ENCODE results near the gene DCDC2B. TPM values are rescaled to one million over a fixed set of nuclear protein-coding genes. Genes with fewer than 3 reads are reported as not detected.
A peak's percentile ranks its signal among the peaks of the same experiment; 100 is the strongest.

The DCDC2B gene
- total RNA-seq, 1 experiment from 2014 or later = not detected

GRCh38 chr1:32221980-32222755 is 13.3 kb downstream of the DCDC2B start, which contains the start of the genes EIF3I and TMEM234 (continued):
- TF ChIP-seq KAT7 (CRISPR knock-in tag; IDR thresholded peaks at IDR 0.05; ENCODE audit: borderline replicate concordance) (no peak), SOX15 (CRISPR knock-in tag; IDR thresholded peaks at IDR 0.05) (no peak), ETV6 (CRISPR knock-in tag; IDR thresholded peaks at IDR 0.05) (peak; percentile 29; the same call in 1 of the 2 replicates), ZNF423 (CRISPR knock-in tag; IDR thresholded peaks at IDR 0.05) (no peak), MXD4 (CRISPR knock-in tag; IDR thresholded peaks at IDR 0.05; ENCODE audit: borderline replicate concordance) (no peak), NFYB (CRISPR knock-in tag; conservative IDR thresholded peaks at IDR 0.05; ENCODE audit: low read depth) (no peak), CREM (CRISPR knock-in tag; IDR thresholded peaks at IDR 0.05) (0 out of 2 replicates have a peak, but pooled peaks have one; percentile 44), TEAD4 (CRISPR knock-in tag; IDR thresholded peaks at IDR 0.05) (no peak), ESRRA (CRISPR knock-in tag; IDR thresholded peaks at IDR 0.05; ENCODE audit: borderline replicate concordance) (0 out of 2 replicates have a peak, but pooled peaks have one; percentile 26), JUN (CRISPR knock-in tag; IDR thresholded peaks at IDR 0.05) (0 out of 2 replicates have a peak, but pooled peaks have one; percentile 12), MYBL2 (CRISPR knock-in tag; IDR thresholded peaks at IDR 0.05) (no peak), SMAD3 (CRISPR knock-in tag; IDR thresholded peaks at IDR 0.05; ENCODE audit: borderline replicate concordance) (peak; percentile 73; the same call in 1 of the 2 replicates), NR3C1 (CRISPR knock-in tag; conservative IDR thresholded peaks at IDR 0.05; ENCODE audit: low read depth) (no peak), ZNF317 (CRISPR knock-in tag; IDR thresholded peaks at IDR 0.05; ENCODE audit: borderline replicate concordance, low read depth) (no peak)
- TF ChIP-seq, protein P1, sequence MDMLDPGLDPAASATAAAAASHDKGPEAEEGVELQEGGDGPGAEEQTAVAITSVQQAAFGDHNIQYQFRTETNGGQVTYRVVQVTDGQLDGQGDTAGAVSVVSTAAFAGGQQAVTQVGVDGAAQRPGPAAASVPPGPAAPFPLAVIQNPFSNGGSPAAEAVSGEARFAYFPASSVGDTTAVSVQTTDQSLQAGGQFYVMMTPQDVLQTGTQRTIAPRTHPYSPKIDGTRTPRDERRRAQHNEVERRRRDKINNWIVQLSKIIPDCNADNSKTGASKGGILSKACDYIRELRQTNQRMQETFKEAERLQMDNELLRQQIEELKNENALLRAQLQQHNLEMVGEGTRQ (CRISPR knock-in tag; IDR thresholded peaks at IDR 0.05) = no peak
- TF ChIP-seq, protein P2, sequence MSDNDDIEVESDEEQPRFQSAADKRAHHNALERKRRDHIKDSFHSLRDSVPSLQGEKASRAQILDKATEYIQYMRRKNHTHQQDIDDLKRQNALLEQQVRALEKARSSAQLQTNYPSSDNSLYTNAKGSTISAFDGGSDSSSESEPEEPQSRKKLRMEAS (CRISPR knock-in tag; IDR thresholded peaks at IDR 0.05) = peak; percentile 66; the same call in 1 of the 2 replicates
- TF ChIP-seq, protein P3, sequence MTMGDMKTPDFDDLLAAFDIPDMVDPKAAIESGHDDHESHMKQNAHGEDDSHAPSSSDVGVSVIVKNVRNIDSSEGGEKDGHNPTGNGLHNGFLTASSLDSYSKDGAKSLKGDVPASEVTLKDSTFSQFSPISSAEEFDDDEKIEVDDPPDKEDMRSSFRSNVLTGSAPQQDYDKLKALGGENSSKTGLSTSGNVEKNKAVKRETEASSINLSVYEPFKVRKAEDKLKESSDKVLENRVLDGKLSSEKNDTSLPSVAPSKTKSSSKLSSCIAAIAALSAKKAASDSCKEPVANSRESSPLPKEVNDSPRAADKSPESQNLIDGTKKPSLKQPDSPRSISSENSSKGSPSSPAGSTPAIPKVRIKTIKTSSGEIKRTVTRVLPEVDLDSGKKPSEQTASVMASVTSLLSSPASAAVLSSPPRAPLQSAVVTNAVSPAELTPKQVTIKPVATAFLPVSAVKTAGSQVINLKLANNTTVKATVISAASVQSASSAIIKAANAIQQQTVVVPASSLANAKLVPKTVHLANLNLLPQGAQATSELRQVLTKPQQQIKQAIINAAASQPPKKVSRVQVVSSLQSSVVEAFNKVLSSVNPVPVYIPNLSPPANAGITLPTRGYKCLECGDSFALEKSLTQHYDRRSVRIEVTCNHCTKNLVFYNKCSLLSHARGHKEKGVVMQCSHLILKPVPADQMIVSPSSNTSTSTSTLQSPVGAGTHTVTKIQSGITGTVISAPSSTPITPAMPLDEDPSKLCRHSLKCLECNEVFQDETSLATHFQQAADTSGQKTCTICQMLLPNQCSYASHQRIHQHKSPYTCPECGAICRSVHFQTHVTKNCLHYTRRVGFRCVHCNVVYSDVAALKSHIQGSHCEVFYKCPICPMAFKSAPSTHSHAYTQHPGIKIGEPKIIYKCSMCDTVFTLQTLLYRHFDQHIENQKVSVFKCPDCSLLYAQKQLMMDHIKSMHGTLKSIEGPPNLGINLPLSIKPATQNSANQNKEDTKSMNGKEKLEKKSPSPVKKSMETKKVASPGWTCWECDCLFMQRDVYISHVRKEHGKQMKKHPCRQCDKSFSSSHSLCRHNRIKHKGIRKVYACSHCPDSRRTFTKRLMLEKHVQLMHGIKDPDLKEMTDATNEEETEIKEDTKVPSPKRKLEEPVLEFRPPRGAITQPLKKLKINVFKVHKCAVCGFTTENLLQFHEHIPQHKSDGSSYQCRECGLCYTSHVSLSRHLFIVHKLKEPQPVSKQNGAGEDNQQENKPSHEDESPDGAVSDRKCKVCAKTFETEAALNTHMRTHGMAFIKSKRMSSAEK (CRISPR knock-in tag; IDR thresholded peaks at IDR 0.05; ENCODE audit: borderline replicate concordance) = no peak
- TF ChIP-seq, protein P4, sequence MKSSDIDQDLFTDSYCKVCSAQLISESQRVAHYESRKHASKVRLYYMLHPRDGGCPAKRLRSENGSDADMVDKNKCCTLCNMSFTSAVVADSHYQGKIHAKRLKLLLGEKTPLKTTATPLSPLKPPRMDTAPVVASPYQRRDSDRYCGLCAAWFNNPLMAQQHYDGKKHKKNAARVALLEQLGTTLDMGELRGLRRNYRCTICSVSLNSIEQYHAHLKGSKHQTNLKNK (CRISPR knock-in tag; IDR thresholded peaks at IDR 0.05) = no peak
- TF ChIP-seq, protein P5, sequence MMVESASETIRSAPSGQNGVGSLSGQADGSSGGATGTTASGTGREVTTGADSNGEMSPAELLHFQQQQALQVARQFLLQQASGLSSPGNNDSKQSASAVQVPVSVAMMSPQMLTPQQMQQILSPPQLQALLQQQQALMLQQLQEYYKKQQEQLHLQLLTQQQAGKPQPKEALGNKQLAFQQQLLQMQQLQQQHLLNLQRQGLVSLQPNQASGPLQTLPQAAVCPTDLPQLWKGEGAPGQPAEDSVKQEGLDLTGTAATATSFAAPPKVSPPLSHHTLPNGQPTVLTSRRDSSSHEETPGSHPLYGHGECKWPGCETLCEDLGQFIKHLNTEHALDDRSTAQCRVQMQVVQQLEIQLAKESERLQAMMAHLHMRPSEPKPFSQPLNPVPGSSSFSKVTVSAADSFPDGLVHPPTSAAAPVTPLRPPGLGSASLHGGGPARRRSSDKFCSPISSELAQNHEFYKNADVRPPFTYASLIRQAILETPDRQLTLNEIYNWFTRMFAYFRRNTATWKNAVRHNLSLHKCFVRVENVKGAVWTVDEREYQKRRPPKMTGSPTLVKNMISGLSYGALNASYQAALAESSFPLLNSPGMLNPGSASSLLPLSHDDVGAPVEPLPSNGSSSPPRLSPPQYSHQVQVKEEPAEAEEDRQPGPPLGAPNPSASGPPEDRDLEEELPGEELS (CRISPR knock-in tag; IDR thresholded peaks at IDR 0.05) = peak; percentile 31; the same call in 1 of the 2 replicates
- TF ChIP-seq, protein P6, sequence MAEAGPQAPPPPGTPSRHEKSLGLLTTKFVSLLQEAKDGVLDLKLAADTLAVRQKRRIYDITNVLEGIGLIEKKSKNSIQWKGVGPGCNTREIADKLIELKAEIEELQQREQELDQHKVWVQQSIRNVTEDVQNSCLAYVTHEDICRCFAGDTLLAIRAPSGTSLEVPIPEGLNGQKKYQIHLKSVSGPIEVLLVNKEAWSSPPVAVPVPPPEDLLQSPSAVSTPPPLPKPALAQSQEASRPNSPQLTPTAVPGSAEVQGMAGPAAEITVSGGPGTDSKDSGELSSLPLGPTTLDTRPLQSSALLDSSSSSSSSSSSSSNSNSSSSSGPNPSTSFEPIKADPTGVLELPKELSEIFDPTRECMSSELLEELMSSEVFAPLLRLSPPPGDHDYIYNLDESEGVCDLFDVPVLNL (CRISPR knock-in tag; IDR thresholded peaks at IDR 0.05; ENCODE audit: borderline replicate concordance, low read depth) = no peak
- TF ChIP-seq, protein P7, sequence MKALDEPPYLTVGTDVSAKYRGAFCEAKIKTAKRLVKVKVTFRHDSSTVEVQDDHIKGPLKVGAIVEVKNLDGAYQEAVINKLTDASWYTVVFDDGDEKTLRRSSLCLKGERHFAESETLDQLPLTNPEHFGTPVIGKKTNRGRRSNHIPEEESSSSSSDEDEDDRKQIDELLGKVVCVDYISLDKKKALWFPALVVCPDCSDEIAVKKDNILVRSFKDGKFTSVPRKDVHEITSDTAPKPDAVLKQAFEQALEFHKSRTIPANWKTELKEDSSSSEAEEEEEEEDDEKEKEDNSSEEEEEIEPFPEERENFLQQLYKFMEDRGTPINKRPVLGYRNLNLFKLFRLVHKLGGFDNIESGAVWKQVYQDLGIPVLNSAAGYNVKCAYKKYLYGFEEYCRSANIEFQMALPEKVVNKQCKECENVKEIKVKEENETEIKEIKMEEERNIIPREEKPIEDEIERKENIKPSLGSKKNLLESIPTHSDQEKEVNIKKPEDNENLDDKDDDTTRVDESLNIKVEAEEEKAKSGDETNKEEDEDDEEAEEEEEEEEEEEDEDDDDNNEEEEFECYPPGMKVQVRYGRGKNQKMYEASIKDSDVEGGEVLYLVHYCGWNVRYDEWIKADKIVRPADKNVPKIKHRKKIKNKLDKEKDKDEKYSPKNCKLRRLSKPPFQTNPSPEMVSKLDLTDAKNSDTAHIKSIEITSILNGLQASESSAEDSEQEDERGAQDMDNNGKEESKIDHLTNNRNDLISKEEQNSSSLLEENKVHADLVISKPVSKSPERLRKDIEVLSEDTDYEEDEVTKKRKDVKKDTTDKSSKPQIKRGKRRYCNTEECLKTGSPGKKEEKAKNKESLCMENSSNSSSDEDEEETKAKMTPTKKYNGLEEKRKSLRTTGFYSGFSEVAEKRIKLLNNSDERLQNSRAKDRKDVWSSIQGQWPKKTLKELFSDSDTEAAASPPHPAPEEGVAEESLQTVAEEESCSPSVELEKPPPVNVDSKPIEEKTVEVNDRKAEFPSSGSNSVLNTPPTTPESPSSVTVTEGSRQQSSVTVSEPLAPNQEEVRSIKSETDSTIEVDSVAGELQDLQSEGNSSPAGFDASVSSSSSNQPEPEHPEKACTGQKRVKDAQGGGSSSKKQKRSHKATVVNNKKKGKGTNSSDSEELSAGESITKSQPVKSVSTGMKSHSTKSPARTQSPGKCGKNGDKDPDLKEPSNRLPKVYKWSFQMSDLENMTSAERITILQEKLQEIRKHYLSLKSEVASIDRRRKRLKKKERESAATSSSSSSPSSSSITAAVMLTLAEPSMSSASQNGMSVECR (CRISPR knock-in tag; IDR thresholded peaks at IDR 0.05; ENCODE audit: borderline replicate concordance) = peak; percentile 74; the same call in 1 of the 2 replicates
